ENCODE results near the gene PRDM16.

PRDM16 gene

GRCh38 chr1:3430406-3430805, 361.4 kb downstream of the PRDM16 start:
- H2BK5ac ChIP-seq (ENCODE audit: low read depth, low read length, poor library complexity, severe bottlenecking): no peak overlapping the region
- WGBS: 83% methylated on average over 18 of the region's 19 CpGs
- no peak overlapping the region for H3K23ac ChIP-seq (ENCODE audit: low read length in 2 of 2)
- no peaks in the 10 kb centered on the region for H3K4me1 ChIP-seq (ENCODE audit: control insufficient read depth, insufficient read depth, low read depth, low read length)
- H3K27me3 ChIP-seq (ENCODE audit: control insufficient read depth in 1 of 2, insufficient read depth in 1 of 2, low read length in 2 of 2): peaks cover 3 to 31% of the 10 kb centered on the region in 2 experiments
- no peaks in the 10 kb centered on the region for H3K9me3 ChIP-seq (ENCODE audit: control insufficient read depth, low read length)
- no peak overlapping the region for H3K4me3 ChIP-seq (ENCODE audit: insufficient read depth in 1 of 2, low read depth in 1 of 2, low read length in 2 of 2)
- no peak overlapping the region for H3K18ac ChIP-seq (ENCODE audit: low read depth in 1 of 2, low read length in 2 of 2)
- no peak overlapping the region for H4K8ac ChIP-seq (ENCODE audit: low read length)
- H4K91ac ChIP-seq (ENCODE audit: low read length): no peak overlapping the region
- no peak overlapping the region for H2BK12ac ChIP-seq (ENCODE audit: low read length in 2 of 2)
- H2BK15ac ChIP-seq (ENCODE audit: low read depth, poor library complexity, severe bottlenecking): no peak overlapping the region
- H2AFZ ChIP-seq (ENCODE audit: low read depth, low read length): no peak overlapping the region
- H3K79me1 ChIP-seq (replicated peaks; ENCODE audit: low read length, poor library complexity, severe bottlenecking): no peaks in the 10 kb centered on the region
- DNase-seq: no peak
- H2AK5ac ChIP-seq (ENCODE audit: low read length, severe bottlenecking): no peak overlapping the region
- no peak overlapping the region for H3K4ac ChIP-seq (ENCODE audit: low read depth in 1 of 2, low read length in 2 of 2)
- no peak overlapping the region for H2BK120ac ChIP-seq (ENCODE audit: low read depth, low read length)
- H3K9ac ChIP-seq (ENCODE audit: low read length): no peak overlapping the region
- H3K36me3 ChIP-seq (ENCODE audit: control insufficient read depth in 1 of 2, insufficient read depth in 2 of 2, low read depth in 1 of 2, low read length in 2 of 2): peaks cover 0 to 8% of the 10 kb centered on the region in 2 experiments
- H3K27ac ChIP-seq (ENCODE audit: low read length, poor library complexity, severe bottlenecking): no peak overlapping the region
- H3K4me2 ChIP-seq (ENCODE audit: low read length, poor library complexity, severe bottlenecking): no peak overlapping the region
- H3K14ac ChIP-seq (ENCODE audit: low read length in 2 of 2): no peak overlapping the region

- Histone ChIP-seq H4K91ac (ENCODE audit: low read length) (no peak overlapping the region), H3K9ac (ENCODE audit: low read length) (no peak overlapping the region), H2BK12ac (ENCODE audit: low read length in 2 of 2) (no peak overlapping the region), H3K27me3 (ENCODE audit: control insufficient read depth in 1 of 2, insufficient read depth in 1 of 2, low read length in 2 of 2) (peaks cover 3 to 34% of the 10 kb centered on the region in 2 experiments), H3K4ac (ENCODE audit: low read depth in 1 of 2, low read length in 2 of 2) (no peak overlapping the region), H3K79me1 (replicated peaks; ENCODE audit: low read length, poor library complexity, severe bottlenecking) (no peaks in the 10 kb centered on the region), H3K27ac (ENCODE audit: low read length, poor library complexity, severe bottlenecking) (no peak overlapping the region), H3K14ac (ENCODE audit: low read length in 2 of 2) (no peak overlapping the region), H2BK15ac (ENCODE audit: low read depth, poor library complexity, severe bottlenecking) (no peak overlapping the region), H3K23ac (ENCODE audit: low read length in 2 of 2) (no peak overlapping the region), H3K36me3 (ENCODE audit: control insufficient read depth in 1 of 2, insufficient read depth in 2 of 2, low read depth in 1 of 2, low read length in 2 of 2) (peaks cover 0 to 8% of the 10 kb centered on the region in 2 experiments), H3K9me3 (ENCODE audit: control insufficient read depth, low read length) (no peaks in the 10 kb centered on the region), H3K4me1 (ENCODE audit: control insufficient read depth, insufficient read depth, low read depth, low read length) (no peaks in the 10 kb centered on the region), H2BK5ac (ENCODE audit: low read depth, low read length, poor library complexity, severe bottlenecking) (no peak overlapping the region), H2BK120ac (ENCODE audit: low read depth, low read length) (no peak overlapping the region), H2AFZ (ENCODE audit: low read depth, low read length) (no peak overlapping the region), H3K4me2 (ENCODE audit: low read length, poor library complexity, severe bottlenecking) (no peak overlapping the region), H2AK5ac (ENCODE audit: low read length, severe bottlenecking) (no peak overlapping the region), H4K8ac (ENCODE audit: low read length) (no peak overlapping the region), H3K4me3 (ENCODE audit: insufficient read depth in 1 of 2, low read depth in 1 of 2, low read length in 2 of 2) (no peak overlapping the region), H3K18ac (ENCODE audit: low read depth in 1 of 2, low read length in 2 of 2) (no peak overlapping the region)
- 90% methylated on average over 15 of the region's 22 CpGs for WGBS
- DNase-seq: no peak
Measured at GRCh38 chr1:3430820-3431219, 361.8 kb downstream of the PRDM16 start.

DNA sequence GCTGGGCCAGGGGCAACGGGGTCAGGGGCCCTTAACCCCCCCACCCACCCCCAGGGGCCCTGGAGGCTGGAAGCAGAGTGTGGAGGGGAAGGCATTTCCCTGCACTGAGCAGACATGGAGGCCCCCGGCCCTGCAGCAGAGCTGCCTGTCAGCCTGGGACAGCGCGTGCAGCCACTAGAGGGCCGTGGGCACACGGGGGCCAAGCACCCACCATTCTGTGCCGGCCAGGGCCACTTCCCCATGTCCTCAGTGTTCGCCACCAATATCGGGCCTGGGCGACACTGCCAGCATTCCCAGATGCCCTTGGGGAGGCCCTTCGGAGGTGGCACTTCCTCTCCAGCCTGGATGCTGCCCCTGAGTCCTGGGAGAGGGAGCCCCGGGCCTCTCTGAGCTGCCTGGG, 362.3 kb downstream of the PRDM16 start:
- Histone ChIP-seq H3K18ac (ENCODE audit: low read depth in 1 of 2, low read length in 2 of 2) (no peak overlapping the region), H3K27me3 (ENCODE audit: control insufficient read depth in 1 of 2, insufficient read depth in 1 of 2, low read length in 2 of 2) (peaks cover 3 to 33% of the 10 kb centered on the region in 2 experiments), H3K9ac (ENCODE audit: low read length) (no peak overlapping the region), H2BK120ac (ENCODE audit: low read depth, low read length) (no peak overlapping the region), H4K91ac (ENCODE audit: low read length) (no peak overlapping the region), H2AK5ac (ENCODE audit: low read length, severe bottlenecking) (no peak overlapping the region), H3K4me2 (ENCODE audit: low read length, poor library complexity, severe bottlenecking) (no peak overlapping the region), H3K27ac (ENCODE audit: low read length, poor library complexity, severe bottlenecking) (no peak overlapping the region), H2BK15ac (ENCODE audit: low read depth, poor library complexity, severe bottlenecking) (no peak overlapping the region), H3K36me3 (ENCODE audit: control insufficient read depth in 1 of 2, insufficient read depth in 2 of 2, low read depth in 1 of 2, low read length in 2 of 2) (peaks cover 0 to 8% of the 10 kb centered on the region in 2 experiments), H3K9me3 (ENCODE audit: control insufficient read depth, low read length) (no peaks in the 10 kb centered on the region), H3K79me1 (replicated peaks; ENCODE audit: low read length, poor library complexity, severe bottlenecking) (no peaks in the 10 kb centered on the region), H3K4me3 (ENCODE audit: insufficient read depth in 1 of 2, low read depth in 1 of 2, low read length in 2 of 2) (no peak overlapping the region), H3K4me1 (ENCODE audit: control insufficient read depth, insufficient read depth, low read depth, low read length) (no peaks in the 10 kb centered on the region), H4K8ac (ENCODE audit: low read length) (no peak overlapping the region), H3K23ac (ENCODE audit: low read length in 2 of 2) (no peak overlapping the region), H3K4ac (ENCODE audit: low read depth in 1 of 2, low read length in 2 of 2) (no peak overlapping the region), H2BK5ac (ENCODE audit: low read depth, low read length, poor library complexity, severe bottlenecking) (no peak overlapping the region), H2BK12ac (ENCODE audit: low read length in 2 of 2) (no peak overlapping the region), H3K14ac (ENCODE audit: low read length in 2 of 2) (no peak overlapping the region), H2AFZ (ENCODE audit: low read depth, low read length) (no peak overlapping the region)
- 41% methylated on average over 11 of the region's 12 CpGs for WGBS
- no peak for DNase-seq

- H2BK15ac ChIP-seq (ENCODE audit: low read depth, poor library complexity, severe bottlenecking): no peak overlapping the region
- no peak overlapping the region for H4K91ac ChIP-seq (ENCODE audit: low read length)
- peaks cover 0 to 4% of the 10 kb centered on the region in 2 experiments for H3K36me3 ChIP-seq (ENCODE audit: control insufficient read depth in 1 of 2, insufficient read depth in 2 of 2, low read depth in 1 of 2, low read length in 2 of 2)
- H3K4me2 ChIP-seq (ENCODE audit: low read length, poor library complexity, severe bottlenecking): no peak overlapping the region
- H4K8ac ChIP-seq (ENCODE audit: low read length): no peak overlapping the region
- no peak overlapping the region for H3K27ac ChIP-seq (ENCODE audit: low read length, poor library complexity, severe bottlenecking)
- H3K27me3 ChIP-seq (ENCODE audit: control insufficient read depth in 1 of 2, insufficient read depth in 1 of 2, low read length in 2 of 2): peaks cover 6 to 29% of the 10 kb centered on the region in 2 experiments
- H3K4ac ChIP-seq (ENCODE audit: low read depth in 1 of 2, low read length in 2 of 2): no peak overlapping the region
- H3K14ac ChIP-seq (ENCODE audit: low read length in 2 of 2): no peak overlapping the region
- no peaks in the 10 kb centered on the region for H3K9me3 ChIP-seq (ENCODE audit: control insufficient read depth, low read length)
- no peak overlapping the region for H3K23ac ChIP-seq (ENCODE audit: low read length in 2 of 2)
- no peak overlapping the region for H2AK5ac ChIP-seq (ENCODE audit: low read length, severe bottlenecking)
- no peak overlapping the region for H2BK5ac ChIP-seq (ENCODE audit: low read depth, low read length, poor library complexity, severe bottlenecking)
- no peak overlapping the region for H2BK12ac ChIP-seq (ENCODE audit: low read length in 2 of 2)
- no peak for DNase-seq
- H2BK120ac ChIP-seq (ENCODE audit: low read depth, low read length): no peak overlapping the region
- H3K18ac ChIP-seq (ENCODE audit: low read depth in 1 of 2, low read length in 2 of 2): no peak overlapping the region
- H3K4me3 ChIP-seq (ENCODE audit: insufficient read depth in 1 of 2, low read depth in 1 of 2, low read length in 2 of 2): no peak overlapping the region
- no peak overlapping the region for H3K9ac ChIP-seq (ENCODE audit: low read length)
- H3K79me1 ChIP-seq (replicated peaks; ENCODE audit: low read length, poor library complexity, severe bottlenecking): no peaks in the 10 kb centered on the region
- no peaks in the 10 kb centered on the region for H3K4me1 ChIP-seq (ENCODE audit: control insufficient read depth, insufficient read depth, low read depth, low read length)
- 84% methylated on average over 15 of the region's 17 CpGs for WGBS
- H2AFZ ChIP-seq (ENCODE audit: low read depth, low read length): no peak overlapping the region
Measured at GRCh38 chr1:3431686-3432085, 362.7 kb downstream of the PRDM16 start.
